Testis (tissue), 5 donors: Measurements from ENCODE around the gene TMEM201. TPM values are rescaled to one million over a fixed set of nuclear protein-coding genes. Genes with fewer than 3 reads are reported as not detected.

Experiments
- DNase-seq: peaks from one replicate; pipeline ENCODE4 v3.0.0-alpha.2; 2019
- H3K27ac ChIP-seq, 2 donors: fragments of 200-600 bp; sonication (generic); one replicate each; pipeline ENCODE4 v1.5.1; 2019
- H3K27me3 ChIP-seq: fragments of 200-600 bp; sonication (generic); one replicate; pipeline ENCODE4 v1.5.1; 2019
- H3K36me3 ChIP-seq: fragments of 200-600 bp; sonication (generic); one replicate; pipeline ENCODE4 v1.5.1; 2017; ENCODE audit warnings: low read depth; ENCODE audit errors: missing control alignments
- H3K4me1 ChIP-seq: fragments of 200-600 bp; sonication (generic); one replicate; pipeline ENCODE4 v1.5.1; 2019
- H3K4me3 ChIP-seq, 2 donors: fragments of 200-600 bp; sonication (generic); one replicate each; pipeline ENCODE4 v1.5.1; 2017 to 2019
- H3K9me3 ChIP-seq: fragments of 200-600 bp; sonication (generic); one replicate; pipeline ENCODE4 v1.5.1; 2017
- POLR2A ChIP-seq: fragments of 450-650 bp; IDR thresholded peaks from one replicate; pipeline ENCODE4 v1.6.1; 2017; ENCODE audit warnings: antibody characterized with exemption, mild to moderate bottlenecking, moderate library complexity
- WGBS, 2 donors: methylation state at CpG; one replicate each; pipeline ENCODE4 v1.1.5; 2018; 5-methylcytosine and 5-hydroxymethylcytosine counted together
- intact Hi-C: fragments of 100-400 bp; cut with DNase I; formaldehyde crosslinking; loops from one replicate; pipeline ENCODE4 v1.15.1; 2023; ENCODE audit warnings: low total_unique reads
- long read RNA-seq, 2 donors: transcript quantifications; one replicate each; lab custom pipeline, GENCODE V29; 2026
- polyA plus RNA-seq: library from polyadenylated mRNA; stranded (reverse); fragments of 350-450 nt; fragmentation: Illumina TruSeq; extraction: RNeasy Lipid Tissue Mini Kit (QIAGEN cat#74804); gene quantifications from one replicate; pipeline ENCODE4 v1.2.3, GENCODE V29; 2014; ENCODE audit warnings: low read depth, low replicate concordance; ENCODE audit not compliant: insufficient read depth
- total RNA-seq, 2 donors: library from RNA; depleted of rRNA; stranded (reverse); fragments of >200 nt; gene quantifications; one replicate each; pipeline ENCODE4 v1.2.3, GENCODE V29; 2016
- TF ChIP-seq, protein P1 (sequence below), 3 experiments: fragments of 450-650 bp in 2 of 3; fragments of 200-600 bp in 1 of 3; sonication (generic) in 1 of 3; IDR thresholded peaks; one replicate each; pipeline ENCODE4 v1.5.1; 2016 to 2019; ENCODE audit warnings: antibody characterized with exemption in 3 of 3, mild to moderate bottlenecking in 2 of 3, moderate library complexity in 1 of 3

TMEM201 gene
- total RNA-seq (10 to 100 TPM; 35.8 to 36.2 TPM), polyA plus RNA-seq (26.6 TPM)
- long read RNA-seq, donor 1 = 0 reads
- long read RNA-seq, donor 2, partial matches to known transcripts = 0 of 2 reads
- long read RNA-seq, donor 2, other reads (novel, unspliced or antisense) = 0 of 2 reads

- Histone ChIP-seq H3K27me3 (no peaks in the 10 kb centered on the region), H3K9me3 (no peaks in the 10 kb centered on the region), H3K4me1 (peaks cover 26% of the 10 kb centered on the region), H3K4me3 (peak within 1 kb of the TSS; percentile 69 to 71), H3K27ac (peak within 1 kb of the TSS in 1 of 2 donors; percentile 61), H3K36me3 (no peaks in the 10 kb centered on the region)
- TF ChIP-seq, protein P1, sequence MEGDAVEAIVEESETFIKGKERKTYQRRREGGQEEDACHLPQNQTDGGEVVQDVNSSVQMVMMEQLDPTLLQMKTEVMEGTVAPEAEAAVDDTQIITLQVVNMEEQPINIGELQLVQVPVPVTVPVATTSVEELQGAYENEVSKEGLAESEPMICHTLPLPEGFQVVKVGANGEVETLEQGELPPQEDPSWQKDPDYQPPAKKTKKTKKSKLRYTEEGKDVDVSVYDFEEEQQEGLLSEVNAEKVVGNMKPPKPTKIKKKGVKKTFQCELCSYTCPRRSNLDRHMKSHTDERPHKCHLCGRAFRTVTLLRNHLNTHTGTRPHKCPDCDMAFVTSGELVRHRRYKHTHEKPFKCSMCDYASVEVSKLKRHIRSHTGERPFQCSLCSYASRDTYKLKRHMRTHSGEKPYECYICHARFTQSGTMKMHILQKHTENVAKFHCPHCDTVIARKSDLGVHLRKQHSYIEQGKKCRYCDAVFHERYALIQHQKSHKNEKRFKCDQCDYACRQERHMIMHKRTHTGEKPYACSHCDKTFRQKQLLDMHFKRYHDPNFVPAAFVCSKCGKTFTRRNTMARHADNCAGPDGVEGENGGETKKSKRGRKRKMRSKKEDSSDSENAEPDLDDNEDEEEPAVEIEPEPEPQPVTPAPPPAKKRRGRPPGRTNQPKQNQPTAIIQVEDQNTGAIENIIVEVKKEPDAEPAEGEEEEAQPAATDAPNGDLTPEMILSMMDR (IDR thresholded peaks at IDR 0.05) = peak; percentile 71 to 88 (median 82)
- no peak for TF ChIP-seq POLR2A
- WGBS, 2 donors = 1 to 20% methylated on average over 1 to 82 of the region's 94 CpGs
- intact Hi-C loops = no loop called here
- DNase-seq = peak; percentile 96
Observed at GRCh38 chr1:9588551-9589143, at the start of gene TMEM201. Gene TMEM201 (plus strand): TSS chr1:9588911. CDS start chr1:9588931, 20 bp downstream.

GRCh38 chr1:9539165-9539828 lies 49.4 kb upstream of the TMEM201 start, which contains the start of gene SLC25A33:
Gene SLC25A33 (plus strand): TSS chr1:9539465. CDS start chr1:9539692, 227 bp downstream.
- TF ChIP-seq, protein P1 (IDR thresholded peaks at IDR 0.05) = peak in 1 of 3 experiments; percentile 2
- TF ChIP-seq POLR2A = no peak
- WGBS, 2 donors = 0 to 2% methylated on average over 10 to 59 of the region's 92 CpGs
- intact Hi-C loops = no loop called here
- no peaks in the 10 kb centered on the region for H3K27me3 ChIP-seq
- H3K27ac ChIP-seq = peak within 1 kb of the TSS; percentile 91 to 97
- H3K36me3 ChIP-seq = no peaks in the 10 kb centered on the region
- no peaks in the 10 kb centered on the region for H3K9me3 ChIP-seq
- peak; percentile 98 for DNase-seq
- H3K4me1 ChIP-seq = no peaks in the 10 kb centered on the region
- H3K4me3 ChIP-seq = peak within 1 kb of the TSS; percentile 81 to 83

DNA sequence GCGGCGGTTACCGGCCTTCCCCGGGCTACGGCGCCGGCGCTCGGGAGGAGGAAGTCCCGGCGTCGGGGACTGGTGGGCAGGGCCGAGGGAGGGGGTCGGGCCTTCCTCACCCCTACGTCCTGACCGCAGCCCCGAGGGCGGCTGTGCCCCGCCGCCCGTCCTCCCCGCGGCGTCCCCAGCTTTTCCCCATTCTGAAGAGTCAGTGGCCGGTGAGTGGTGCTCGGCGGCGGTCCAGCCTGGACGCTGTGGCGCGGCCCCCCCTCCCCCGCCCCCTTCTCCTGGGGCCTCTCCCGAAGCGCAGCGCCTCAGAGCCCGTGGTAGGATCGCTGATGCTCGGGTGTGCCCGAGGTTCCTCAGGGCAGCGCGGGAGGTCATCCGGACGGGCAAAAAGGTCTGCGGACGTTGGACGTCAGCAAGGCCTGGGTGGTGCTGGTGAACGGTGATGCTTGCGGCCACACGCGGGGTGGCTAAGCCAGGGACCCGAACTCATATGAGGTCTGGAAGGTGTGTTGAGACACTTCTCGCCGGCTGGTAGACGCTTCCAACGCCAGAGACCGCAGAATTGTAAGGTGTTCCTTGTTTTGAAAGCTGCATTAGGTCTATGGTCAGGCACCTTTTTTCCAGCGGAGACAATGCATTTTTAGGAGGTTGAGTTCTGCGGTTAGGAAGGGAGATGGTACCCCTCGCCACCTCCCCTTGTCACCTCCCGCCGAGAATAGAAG lies 48.7 kb upstream of the TMEM201 start:
- intact Hi-C loops = no loop called here
- DNase-seq = peak; percentile 48
- 7 to 16% methylated on average over 17 to 53 of the region's 61 CpGs for WGBS, 2 donors
- H3K27me3 ChIP-seq = no peaks in the 10 kb centered on the region
- no peaks in the 10 kb centered on the region for H3K9me3 ChIP-seq
- no peaks in the 10 kb centered on the region for H3K4me1 ChIP-seq
- no peaks in the 10 kb centered on the region for H3K36me3 ChIP-seq
- H3K27ac ChIP-seq = peak overlapping the region; percentile 91 to 97
- H3K4me3 ChIP-seq = peak overlapping the region; percentile 81 to 83
- TF ChIP-seq, protein P1 (IDR thresholded peaks at IDR 0.05) = no peak
- TF ChIP-seq POLR2A = no peak

DNA sequence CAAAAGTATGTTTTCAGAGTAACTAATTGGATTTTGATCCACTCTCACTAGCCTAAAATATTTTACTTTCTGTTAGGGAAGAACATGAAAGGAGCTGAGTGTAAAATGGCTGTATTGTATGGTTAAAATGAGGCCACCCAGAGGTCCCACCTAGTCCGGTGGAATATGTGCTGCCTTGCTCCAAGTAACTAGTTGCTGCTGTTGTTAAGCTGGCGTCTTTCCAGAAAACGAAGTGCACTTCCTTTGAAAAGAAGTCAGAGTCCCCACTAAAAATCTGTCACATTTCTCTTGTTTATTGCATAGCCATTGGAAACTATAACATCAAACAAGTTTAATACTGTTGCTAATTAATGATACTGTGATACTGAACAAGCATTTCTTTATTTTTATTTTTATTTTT lies 46.3 kb upstream of the TMEM201 start:
- Histone ChIP-seq H3K4me3 (no peak overlapping the region), H3K4me1 (no peaks in the 10 kb centered on the region), H3K9me3 (no peaks in the 10 kb centered on the region), H3K27me3 (no peaks in the 10 kb centered on the region), H3K36me3 (no peaks in the 10 kb centered on the region), H3K27ac (peak overlapping the region in 1 of 2 donors; percentile 1)
- no peak for TF ChIP-seq POLR2A
- TF ChIP-seq, protein P1 (IDR thresholded peaks at IDR 0.05) = no peak
- DNase-seq = peak; percentile 41
- WGBS, 2 donors = 2 to 3% methylated on average over 3 of the region's 3 CpGs
- intact Hi-C loops = no loop called here
